Measurements from ENCODE around the gene RPL18. TPM values are rescaled to one million over a fixed set of nuclear protein-coding genes. Genes with fewer than 3 reads are reported as not detected.
"Not testable (repeated sequence)": the region's sequence is repeated elsewhere in the genome, so short reads cannot be mapped to it uniquely, and the experiment has no call there.

The RPL18 gene
- total RNA-seq, 4 donors from 2014 or later, result 1,394 to 2,260 (median 1,686) TPM

- H3K4me1 ChIP-seq, result peaks cover 41 to 77% (median 62%) of the 10 kb centered on the region in 4 donors
- no peaks in the 10 kb centered on the region for H3K9me3 ChIP-seq
- H3K4me3 ChIP-seq, result peak overlapping the region; percentile 5 to 85 (median 40)
- no peaks in the 10 kb centered on the region for H3K36me3 ChIP-seq
- peak overlapping the region; percentile 94 to 98 (median 97) for H3K27ac ChIP-seq
- TF ChIP-seq EP300 (IDR thresholded peaks at IDR 0.05; ENCODE audit: low read depth), result peak; percentile 32
- TF ChIP-seq, protein P1, sequence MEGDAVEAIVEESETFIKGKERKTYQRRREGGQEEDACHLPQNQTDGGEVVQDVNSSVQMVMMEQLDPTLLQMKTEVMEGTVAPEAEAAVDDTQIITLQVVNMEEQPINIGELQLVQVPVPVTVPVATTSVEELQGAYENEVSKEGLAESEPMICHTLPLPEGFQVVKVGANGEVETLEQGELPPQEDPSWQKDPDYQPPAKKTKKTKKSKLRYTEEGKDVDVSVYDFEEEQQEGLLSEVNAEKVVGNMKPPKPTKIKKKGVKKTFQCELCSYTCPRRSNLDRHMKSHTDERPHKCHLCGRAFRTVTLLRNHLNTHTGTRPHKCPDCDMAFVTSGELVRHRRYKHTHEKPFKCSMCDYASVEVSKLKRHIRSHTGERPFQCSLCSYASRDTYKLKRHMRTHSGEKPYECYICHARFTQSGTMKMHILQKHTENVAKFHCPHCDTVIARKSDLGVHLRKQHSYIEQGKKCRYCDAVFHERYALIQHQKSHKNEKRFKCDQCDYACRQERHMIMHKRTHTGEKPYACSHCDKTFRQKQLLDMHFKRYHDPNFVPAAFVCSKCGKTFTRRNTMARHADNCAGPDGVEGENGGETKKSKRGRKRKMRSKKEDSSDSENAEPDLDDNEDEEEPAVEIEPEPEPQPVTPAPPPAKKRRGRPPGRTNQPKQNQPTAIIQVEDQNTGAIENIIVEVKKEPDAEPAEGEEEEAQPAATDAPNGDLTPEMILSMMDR (IDR thresholded peaks at IDR 0.05), result no peak
- peak; percentile 72 for TF ChIP-seq POLR2A (IDR thresholded peaks at IDR 0.05)
- peak; percentile 86 to 87 (median 87) for TF ChIP-seq POLR2AphosphoS5 (IDR thresholded peaks at IDR 0.05)
- in situ Hi-C loops (cut with MboI; ENCODE audit: low pct_ligation_motif_present in 1 of 4, low pct_unique_long_range_greater_than_20kb in 1 of 4, low sequenced_read_pairs in 3 of 4) (no loop called here), intact Hi-C loops (cut with DNase I; ENCODE audit: low total_unique reads) (no loop called here)
- WGBS, 2 donors (ENCODE audit: low coverage in 1 of 2), result 0 to 1% methylated on average over 2 to 33 of the region's 37 CpGs
- no peaks in the 10 kb centered on the region for H3K27me3 ChIP-seq
- peak; percentile 98 for DNase-seq
Measured at GRCh38 chr19:48634424-48635262, 15.7 kb upstream of the RPL18 start.

DNA sequence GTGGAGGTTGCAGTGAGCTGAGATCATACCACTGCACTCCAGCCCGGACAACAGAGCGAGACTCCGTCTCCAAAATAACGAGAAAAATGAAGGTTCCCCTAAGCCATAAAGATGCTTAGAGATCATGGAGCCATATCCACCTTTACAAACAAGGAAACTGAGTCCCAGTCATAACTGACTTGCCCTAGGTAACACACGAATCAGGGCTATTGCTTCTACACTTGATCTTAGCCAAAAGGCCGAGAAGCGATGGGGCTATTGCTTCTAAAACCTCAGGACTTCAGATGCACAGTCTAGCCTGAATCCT, 15.0 kb upstream of the RPL18 start:
- 39% methylated on average over 7 of the region's 7 CpGs; no CpG with 5 or more reads in 1 of the 2 donors for WGBS, 2 donors (ENCODE audit: low coverage in 1 of 2)
- peak overlapping the region in 3 of 4 donors; percentile 7 to 39 (median 9) for H3K4me3 ChIP-seq
- no peak for TF ChIP-seq POLR2AphosphoS5 (IDR thresholded peaks at IDR 0.05)
- no peak for TF ChIP-seq EP300 (IDR thresholded peaks at IDR 0.05; ENCODE audit: low read depth)
- TF ChIP-seq POLR2A (IDR thresholded peaks at IDR 0.05), result no peak
- TF ChIP-seq, protein P1 (IDR thresholded peaks at IDR 0.05), result no peak
- intact Hi-C loops (cut with DNase I; ENCODE audit: low total_unique reads) (no loop called here), in situ Hi-C loops (cut with MboI; ENCODE audit: low pct_ligation_motif_present in 1 of 4, low pct_unique_long_range_greater_than_20kb in 1 of 4, low sequenced_read_pairs in 3 of 4) (no loop called here)
- H3K36me3 ChIP-seq, result no peaks in the 10 kb centered on the region
- no peaks in the 10 kb centered on the region for H3K27me3 ChIP-seq
- peaks cover 42 to 81% (median 63%) of the 10 kb centered on the region in 4 donors for H3K4me1 ChIP-seq
- peak overlapping the region; percentile 94 to 98 (median 97) for H3K27ac ChIP-seq
- H3K9me3 ChIP-seq, result no peaks in the 10 kb centered on the region
- DNase-seq, result no peak

DNA sequence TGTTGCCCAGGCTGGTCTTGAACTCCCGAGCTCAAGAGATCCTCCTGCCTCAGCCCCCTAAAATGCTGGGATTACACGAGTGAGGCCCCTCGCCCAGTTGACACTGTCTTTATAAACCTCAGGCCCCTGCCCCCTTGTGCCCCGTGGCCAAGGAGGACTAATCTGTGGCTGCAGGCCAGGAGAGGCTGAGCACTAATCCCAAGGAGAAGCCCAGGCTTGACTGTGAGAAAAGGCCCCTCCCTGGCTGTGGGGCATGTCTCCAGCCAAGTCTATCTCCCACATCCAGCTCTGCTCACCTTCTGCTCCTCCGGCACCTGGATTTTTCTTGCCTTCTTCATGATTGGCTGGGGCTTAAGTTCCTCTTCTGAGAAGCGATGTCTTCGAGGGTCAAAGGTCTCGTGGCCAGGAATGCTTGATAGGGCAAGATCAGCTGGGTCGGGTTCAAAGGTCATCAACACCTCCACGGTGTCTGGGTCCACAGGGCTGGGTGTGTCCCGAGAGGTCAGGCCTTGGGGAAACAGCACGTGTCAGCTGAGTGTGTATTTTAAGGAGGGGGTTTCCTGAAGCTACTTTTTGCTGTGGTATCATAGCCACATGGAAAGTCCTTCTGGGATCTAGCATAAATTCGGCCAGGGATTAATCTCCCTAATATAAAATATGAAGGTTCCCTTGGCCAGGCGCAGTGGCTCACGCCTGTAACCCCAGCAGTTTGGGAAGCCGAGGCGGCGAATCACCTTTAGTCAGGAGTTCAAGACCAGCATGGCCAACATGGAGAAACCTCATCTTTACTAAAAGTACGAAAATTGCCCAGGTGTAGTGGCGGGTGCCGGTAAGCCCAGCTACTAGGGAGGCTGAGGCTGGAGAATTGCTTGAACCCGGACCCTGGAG, 14.4 kb upstream of the RPL18 start:
- Histone ChIP-seq H3K4me1 (peaks cover 37 to 76% (median 58%) of the 10 kb centered on the region in 4 donors), H3K27ac (peak overlapping the region; percentile 94 to 98 (median 97)), H3K4me3 (peak overlapping the region in 1 of 4 donors; percentile 39), H3K36me3 (no peaks in the 10 kb centered on the region), H3K9me3 (no peaks in the 10 kb centered on the region), H3K27me3 (no peaks in the 10 kb centered on the region)
- TF ChIP-seq POLR2AphosphoS5 (IDR thresholded peaks at IDR 0.05) (no peak), POLR2A (IDR thresholded peaks at IDR 0.05) (no peak), EP300 (IDR thresholded peaks at IDR 0.05; ENCODE audit: low read depth) (no peak)
- TF ChIP-seq, protein P1 (IDR thresholded peaks at IDR 0.05), result no peak
- in situ Hi-C loops (cut with MboI; ENCODE audit: low pct_ligation_motif_present in 1 of 4, low pct_unique_long_range_greater_than_20kb in 1 of 4, low sequenced_read_pairs in 3 of 4) (no loop called here), intact Hi-C loops (cut with DNase I; ENCODE audit: low total_unique reads) (no loop called here)
- 63% methylated on average over 22 of the region's 22 CpGs; no CpG with 5 or more reads in 1 of the 2 donors for WGBS, 2 donors (ENCODE audit: low coverage in 1 of 2)
- peak; percentile 70 for DNase-seq

GRCh38 chr19:48632692-48633147, 13.7 kb upstream of the RPL18 start:
- TF ChIP-seq, protein P1 (IDR thresholded peaks at IDR 0.05), result no peak
- TF ChIP-seq POLR2A (IDR thresholded peaks at IDR 0.05) (no peak), EP300 (IDR thresholded peaks at IDR 0.05; ENCODE audit: low read depth) (no peak), POLR2AphosphoS5 (IDR thresholded peaks at IDR 0.05) (no peak)
- peak overlapping the region; percentile 94 to 98 (median 97) for H3K27ac ChIP-seq
- in situ Hi-C loops (cut with MboI; ENCODE audit: low pct_ligation_motif_present in 1 of 4, low pct_unique_long_range_greater_than_20kb in 1 of 4, low sequenced_read_pairs in 3 of 4) (no loop called here), intact Hi-C loops (cut with DNase I; ENCODE audit: low total_unique reads) (no loop called here)
- H3K27me3 ChIP-seq, result no peaks in the 10 kb centered on the region
- DNase-seq, result no peak
- no peak overlapping the region for H3K4me3 ChIP-seq
- no peaks in the 10 kb centered on the region for H3K9me3 ChIP-seq
- H3K36me3 ChIP-seq, result no peaks in the 10 kb centered on the region
- H3K4me1 ChIP-seq, result peaks cover 37 to 75% (median 63%) of the 10 kb centered on the region in 4 donors

DNA sequence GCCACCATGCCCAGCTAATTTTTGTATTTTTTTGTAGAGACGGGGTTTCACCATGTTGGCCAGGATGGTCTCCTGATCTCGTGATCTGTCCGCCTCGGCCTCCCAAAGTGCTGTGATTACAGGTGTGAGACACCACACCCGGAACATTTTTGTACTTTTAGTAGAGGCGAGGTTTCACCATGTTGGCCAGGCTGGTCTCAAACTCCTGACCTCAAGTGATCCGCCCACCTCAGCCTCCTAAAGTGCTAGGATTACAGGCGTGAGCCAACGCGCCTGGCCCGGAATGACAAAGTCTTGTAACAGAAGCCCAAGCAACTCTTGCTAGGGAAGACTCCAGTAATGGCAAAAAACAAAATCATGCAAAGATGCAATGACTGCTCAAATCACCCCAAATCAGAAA, 13.3 kb upstream of the RPL18 start:
- H3K4me3 ChIP-seq; H3K36me3 ChIP-seq; DNase-seq; H3K9me3 ChIP-seq; in situ Hi-C loops (cut with MboI; ENCODE audit: low pct_ligation_motif_present in 1 of 4, low pct_unique_long_range_greater_than_20kb in 1 of 4, low sequenced_read_pairs in 3 of 4); intact Hi-C loops (cut with DNase I; ENCODE audit: low total_unique reads); H3K27me3 ChIP-seq: not testable (repeated sequence)
- H3K27ac ChIP-seq, result peak overlapping the region in 3 of 4 donors; percentile 97 to 98 (median 97)
- WGBS, 2 donors (ENCODE audit: low coverage in 1 of 2), result 83 to 91% methylated on average over 3 to 11 of the region's 11 CpGs
- H3K4me1 ChIP-seq, result peaks cover 41 to 79% (median 67%) of the 10 kb centered on the region in 4 donors

Data from transverse colon (tissue), 4 donors.